Activated effector memory CD4-positive, alpha-beta T cell treated with Interleukin-2 at 50 U/mL for 16 hours (primary cell): ENCODE measurements around the gene KASH5.

Source experiments
- DNase-seq: peaks from one replicate; pipeline ENCODE4 v3.0.0-alpha.2; 2020

The KASH5 gene

GRCh38 chr19:49387936-49388372 lies at the start of gene KASH5:
KASH5 (plus strand) TSS chr19:49388249; CDS start chr19:49390884, 2,635 bp downstream.
- DNase-seq: peak; percentile 73

GRCh38 chr19:49338691-49339300 lies 49.3 kb upstream of the KASH5 start:
- no peak for DNase-seq

GRCh38 chr19:49339301-49340068 lies 48.6 kb upstream of the KASH5 start:
- no peak for DNase-seq

- DNase-seq: no peak
Measured at GRCh38 chr19:49340069-49340864, 47.8 kb upstream of the KASH5 start.

GRCh38 chr19:49340865-49341718 lies 47.0 kb upstream of the KASH5 start:
- DNase-seq: no peak

- DNase-seq: no peak
Measured at GRCh38 chr19:49342291-49342721, 45.7 kb upstream of the KASH5 start.

- DNase-seq: no peak
Measured at GRCh38 chr19:49343123-49343522, 44.9 kb upstream of the KASH5 start.

- no peak for DNase-seq
Measured at GRCh38 chr19:49344505-49345423, 43.3 kb upstream of the KASH5 start.

GRCh38 chr19:49347191-49347590 lies 40.9 kb upstream of the KASH5 start:
- DNase-seq: no peak

GRCh38 chr19:49347835-49348234 lies 40.2 kb upstream of the KASH5 start:
- DNase-seq: no peak

GRCh38 chr19:49348305-49349189 lies 39.5 kb upstream of the KASH5 start:
- no peak for DNase-seq

- no peak for DNase-seq
Measured at GRCh38 chr19:49349567-49349966, 38.5 kb upstream of the KASH5 start.

- DNase-seq: no peak
Measured at GRCh38 chr19:49355909-49356353, 32.1 kb upstream of the KASH5 start.

- no peak for DNase-seq
Measured at GRCh38 chr19:49356382-49356781, 31.7 kb upstream of the KASH5 start.

- no peak for DNase-seq
Measured at GRCh38 chr19:49357186-49357585, 30.9 kb upstream of the KASH5 start.

- DNase-seq: no peak
Measured at GRCh38 chr19:49359851-49360820, 27.9 kb upstream of the KASH5 start.

GRCh38 chr19:49361438-49362047 lies 26.5 kb upstream of the KASH5 start:
- no peak for DNase-seq
